Vagina (tissue), 2 donors: ENCODE results near the gene NINL.

Source experiments
- CTCF ChIP-seq, 3 experiments: fragments of 450-650 bp in 2 of 3; fragments of 200-600 bp in 1 of 3; sonication (generic) in 1 of 3; IDR thresholded peaks; one replicate each; pipeline ENCODE4 v1.5.1; 2017 to 2019; ENCODE audit warnings: antibody characterized with exemption in 3 of 3, mild to moderate bottlenecking in 2 of 3, moderate library complexity in 2 of 3
- POLR2A ChIP-seq, 2 donors: fragments of 450-650 bp; IDR thresholded peaks; one replicate each; pipeline ENCODE4 v1.6.1; 2017; ENCODE audit warnings: antibody characterized with exemption in 2 of 2, mild to moderate bottlenecking in 2 of 2, moderate library complexity in 2 of 2

- TF ChIP-seq CTCF (IDR thresholded peaks at IDR 0.05) (no peak), POLR2A (IDR thresholded peaks at IDR 0.05) (no peak)
Measured at GRCh38 chr20:25588491-25588890, 3.2 kb upstream of the NINL start.
